Adrenal gland (tissue), 12 donors: Measurements from ENCODE around the gene AMPD1. TPM values are rescaled to one million over a fixed set of nuclear protein-coding genes. Genes with fewer than 3 reads are reported as not detected.

Source experiments
- DNase-seq, 7 donors: peaks; one replicate each; pipeline ENCODE4 v3.0.0-alpha.2; 2019 to 2020
- H3K27ac ChIP-seq, 5 donors: fragments of 200-600 bp; sonication (generic) in 4 of 5; 1 replicate in 3 of 5; 2 replicates in 2 of 5; pipeline versions ENCODE4 v1.5.1 to v1.8.0; 2016 to 2020; ENCODE audit warnings: mild to moderate bottlenecking in 1 of 5
- H3K27me3 ChIP-seq: fragments of 200-600 bp; 2 replicates; pipeline ENCODE4 v1.8.0; 2021
- H3K36me3 ChIP-seq, 2 donors: fragments of 200-600 bp; replicated peaks in 1 of 2; 1 replicate in 1 of 2; 2 replicates in 1 of 2; pipeline versions ENCODE4 v1.5.1 to v1.8.0; 2018 to 2022
- H3K4me1 ChIP-seq, 2 donors: fragments of 200-600 bp; replicated peaks in 1 of 2; 1 replicate in 1 of 2; 2 replicates in 1 of 2; pipeline versions ENCODE4 v1.5.1 to v1.8.0; 2018 to 2021
- H3K4me3 ChIP-seq, 4 donors: fragments of 200-600 bp; sonication (generic) in 3 of 4; one replicate each; pipeline ENCODE4 v1.5.1; 2016 to 2018
- H3K9me3 ChIP-seq, 3 donors: fragments of 200-600 bp; sonication (generic) in 1 of 3; replicated peaks in 1 of 3; 1 replicate in 2 of 3; 2 replicates in 1 of 3; pipeline versions ENCODE4 v1.5.1 to v1.8.0; 2016 to 2021
- POLR2A ChIP-seq, 2 donors: fragments of 450-650 bp; IDR thresholded peaks; one replicate each; pipeline ENCODE4 v1.6.1; 2017; ENCODE audit warnings: antibody characterized with exemption in 2 of 2, mild to moderate bottlenecking in 2 of 2, moderate library complexity in 1 of 2
- WGBS, 4 donors: extraction: QIAGEN DNeasy Blood & Tissue Kit in 2 of 4; methylation state at CpG; one replicate each; pipeline versions ENCODE4 v1.1.5 to v1.1.7; 2013 to 2017; 5-methylcytosine and 5-hydroxymethylcytosine counted together
- intact Hi-C, 2 donors: fragments of 100-400 bp; cut with DNase I; formaldehyde crosslinking; loops; one replicate each; pipeline versions ENCODE4 v1.14.1 to v1.15.0; 2022 to 2023
- polyA plus RNA-seq, 3 donors: library from polyadenylated mRNA; stranded (reverse); fragments of 200-250 nt in 2 of 3; fragments of 350-450 nt in 1 of 3; fragmentation: Illumina TruSeq in 1 of 3; extraction: RNeasy Lipid Tissue Mini Kit (QIAGEN cat#74804) in 1 of 3; gene quantifications; one replicate each; pipeline ENCODE4 v1.2.3, GENCODE V29; 2013 to 2014
- total RNA-seq, 9 donors: library from RNA; depleted of rRNA in 4 of 9; stranded (reverse); fragments of >200 nt in 4 of 9; fragments of 120-200 nt in 1 of 9; fragmentation: NEBNext Ultra II Directional in 1 of 9; extraction: Animal tissue kit (Norgen Biotek cat#: 25700) in 1 of 9; gene quantifications; one replicate each; pipeline versions ENCODE4 v1.1.0 to v1.2.4, GENCODE V29; 2013 to 2023
- TF ChIP-seq, protein P1 (sequence below), 6 experiments: fragments of 450-650 bp in 4 of 6; fragments of 200-600 bp in 2 of 6; sonication (generic) in 1 of 6; IDR thresholded peaks; 1 replicate in 5 of 6; 2 replicates in 1 of 6; pipeline versions ENCODE4 v1.5.1 to v1.8.0; 2016 to 2021; ENCODE audit warnings: antibody characterized with exemption in 6 of 6, mild to moderate bottlenecking in 2 of 6, moderate library complexity in 1 of 6
- donor health status: healthy with polysubstance abuse.
- donor health status: Bipolar disorder and iron deficiency.
- donor health status: DM: yes; HTN: yes; CAD: no.
- donor health status: DM: no; HTN: no; CAD: no.
- donor health status: DM: no; HTN: no; CAD: no.
- donor health status: DM: yes; HTN: yes; CAD: no.

The AMPD1 gene
- total and polyA plus RNA-seq, 12 donors = 0.24 to 0.29 TPM; not detected in 10

DNA sequence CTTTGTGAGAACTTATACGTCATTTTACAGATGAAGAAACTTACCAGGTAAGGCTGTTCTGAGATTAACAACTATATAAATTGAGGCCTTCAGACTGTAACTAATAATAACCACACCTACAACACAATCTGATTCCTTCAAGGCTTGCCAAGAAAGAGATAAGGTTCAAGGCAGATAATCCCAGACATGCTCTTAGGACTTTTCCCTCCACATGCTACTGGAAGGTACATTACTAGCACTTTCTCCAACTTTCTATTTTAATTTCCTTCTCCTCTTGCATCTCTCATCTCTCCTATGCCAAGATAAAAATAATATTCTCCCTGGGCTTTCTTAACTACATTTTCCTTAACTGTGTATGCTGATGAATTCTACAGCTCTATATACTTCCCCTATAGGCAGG, 40.1 kb upstream of the AMPD1 start:
- no peak overlapping the region for H3K4me3 ChIP-seq
- H3K9me3 ChIP-seq = no peaks in the 10 kb centered on the region
- 83 to 93% (median 90%) methylated on average over 1 of the region's 1 CpG for WGBS, 4 donors
- H3K27ac ChIP-seq = no peak overlapping the region
- intact Hi-C loops = no loop called here
- no peak for TF ChIP-seq POLR2A (IDR thresholded peaks at IDR 0.05)
- TF ChIP-seq, protein P1, sequence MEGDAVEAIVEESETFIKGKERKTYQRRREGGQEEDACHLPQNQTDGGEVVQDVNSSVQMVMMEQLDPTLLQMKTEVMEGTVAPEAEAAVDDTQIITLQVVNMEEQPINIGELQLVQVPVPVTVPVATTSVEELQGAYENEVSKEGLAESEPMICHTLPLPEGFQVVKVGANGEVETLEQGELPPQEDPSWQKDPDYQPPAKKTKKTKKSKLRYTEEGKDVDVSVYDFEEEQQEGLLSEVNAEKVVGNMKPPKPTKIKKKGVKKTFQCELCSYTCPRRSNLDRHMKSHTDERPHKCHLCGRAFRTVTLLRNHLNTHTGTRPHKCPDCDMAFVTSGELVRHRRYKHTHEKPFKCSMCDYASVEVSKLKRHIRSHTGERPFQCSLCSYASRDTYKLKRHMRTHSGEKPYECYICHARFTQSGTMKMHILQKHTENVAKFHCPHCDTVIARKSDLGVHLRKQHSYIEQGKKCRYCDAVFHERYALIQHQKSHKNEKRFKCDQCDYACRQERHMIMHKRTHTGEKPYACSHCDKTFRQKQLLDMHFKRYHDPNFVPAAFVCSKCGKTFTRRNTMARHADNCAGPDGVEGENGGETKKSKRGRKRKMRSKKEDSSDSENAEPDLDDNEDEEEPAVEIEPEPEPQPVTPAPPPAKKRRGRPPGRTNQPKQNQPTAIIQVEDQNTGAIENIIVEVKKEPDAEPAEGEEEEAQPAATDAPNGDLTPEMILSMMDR (IDR thresholded peaks at IDR 0.05) = no peak
- H3K27me3 ChIP-seq = no peaks in the 10 kb centered on the region
- H3K4me1 ChIP-seq = no peaks in the 10 kb centered on the region
- peaks cover 0 to 87% of the 10 kb centered on the region in 2 donors for H3K36me3 ChIP-seq
- no peak for DNase-seq

DNA sequence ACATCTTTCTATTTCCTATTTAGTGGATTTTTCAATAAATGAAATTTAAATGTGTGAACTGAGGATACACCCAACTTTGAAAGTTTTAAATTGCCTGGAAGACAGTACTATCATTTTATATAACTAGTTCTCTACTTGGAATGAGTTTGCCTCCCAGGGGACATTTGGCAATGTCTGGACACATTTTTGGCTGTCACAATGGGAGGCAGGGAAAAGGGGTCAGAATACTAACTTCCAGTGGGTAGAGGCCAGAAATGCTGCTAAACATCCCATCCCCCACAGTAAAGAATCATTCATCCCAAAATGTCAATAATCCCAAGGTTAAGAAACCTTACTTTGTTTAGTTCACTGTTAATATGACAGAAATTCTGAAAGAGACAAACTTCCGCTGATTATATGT, 34.4 kb upstream of the AMPD1 start:
- Histone ChIP-seq H3K9me3 (no peaks in the 10 kb centered on the region), H3K4me3 (no peak overlapping the region), H3K4me1 (no peaks in the 10 kb centered on the region), H3K27ac (no peak overlapping the region), H3K36me3 (peaks cover 0 to 94% of the 10 kb centered on the region in 2 donors), H3K27me3 (no peaks in the 10 kb centered on the region)
- TF ChIP-seq POLR2A (IDR thresholded peaks at IDR 0.05) = no peak
- TF ChIP-seq, protein P1 (IDR thresholded peaks at IDR 0.05) = no peak
- 92 to 99% (median 94%) methylated on average over 1 of the region's 1 CpG for WGBS, 4 donors
- no peak for DNase-seq
- intact Hi-C loops = no loop called here

DNA sequence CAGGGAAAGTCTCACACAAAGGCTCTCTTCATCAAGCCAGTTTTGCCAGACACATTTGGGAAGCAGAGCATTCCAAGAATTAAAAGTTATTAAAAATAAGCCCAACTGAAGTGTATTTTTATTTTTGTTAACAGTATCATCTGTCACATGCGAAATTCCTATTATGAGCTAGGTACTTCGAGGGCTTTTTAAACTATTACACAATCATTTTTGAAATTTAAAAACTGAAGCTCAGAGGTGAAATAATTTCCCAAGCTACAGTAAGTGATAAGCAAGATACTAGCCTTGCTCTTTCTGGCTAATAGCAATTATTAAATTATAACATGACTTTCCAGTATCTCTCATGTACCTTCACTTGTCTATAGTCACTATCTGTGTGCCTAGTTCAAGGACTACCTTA, 33.2 kb upstream of the AMPD1 start:
- 77 to 90% (median 85%) methylated on average over 2 of the region's 2 CpGs for WGBS, 4 donors
- no peaks in the 10 kb centered on the region for H3K4me1 ChIP-seq

DNA sequence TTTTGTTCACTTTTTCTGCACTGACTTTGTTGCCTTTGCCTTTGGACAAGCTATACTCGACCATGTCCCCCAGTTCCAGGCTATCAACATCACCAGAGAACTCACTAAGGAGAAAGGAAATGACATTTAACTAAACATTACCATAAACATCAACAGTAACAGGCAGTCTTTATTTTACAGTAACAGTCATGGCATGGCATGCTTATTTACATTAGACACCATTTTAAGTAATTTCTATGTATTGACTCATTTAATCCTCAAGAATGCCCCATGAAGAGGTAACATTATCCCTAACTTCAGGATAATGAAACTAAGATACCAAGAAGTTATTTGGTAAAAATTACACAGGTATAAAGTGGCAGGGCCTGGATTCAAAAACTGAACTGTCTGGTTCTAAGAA, 29.9 kb upstream of the AMPD1 start:
- 79 to 92% (median 86%) methylated on average over 1 of the region's 1 CpG for WGBS, 4 donors
- no peak for DNase-seq
- intact Hi-C loops = no loop called here
- Histone ChIP-seq H3K9me3 (no peaks in the 10 kb centered on the region), H3K27me3 (no peaks in the 10 kb centered on the region), H3K4me3 (no peak overlapping the region), H3K36me3 (peaks cover 0 to 96% of the 10 kb centered on the region in 2 donors), H3K4me1 (no peaks in the 10 kb centered on the region), H3K27ac (no peak overlapping the region)
- no peak for TF ChIP-seq POLR2A (IDR thresholded peaks at IDR 0.05)
- TF ChIP-seq, protein P1 (IDR thresholded peaks at IDR 0.05) = no peak

More for the DNA sequence above, 33.2 kb upstream of the AMPD1 start:
- H3K4me3 ChIP-seq = no peak overlapping the region
- no peaks in the 10 kb centered on the region for H3K27me3 ChIP-seq
- DNase-seq = no peak
- TF ChIP-seq, protein P1 (IDR thresholded peaks at IDR 0.05) = no peak
- no peak for TF ChIP-seq POLR2A (IDR thresholded peaks at IDR 0.05)
- peaks cover 0 to 94% of the 10 kb centered on the region in 2 donors for H3K36me3 ChIP-seq
- no peak overlapping the region for H3K27ac ChIP-seq
- intact Hi-C loops = no loop called here
- no peaks in the 10 kb centered on the region for H3K9me3 ChIP-seq
